H1 (cell line): Measurements from ENCODE around the gene TYSND1. TPM values are rescaled to one million over a fixed set of nuclear protein-coding genes. Genes with fewer than 3 reads are reported as not detected.
"Not testable (repeated sequence)": the region's sequence is repeated elsewhere in the genome, so short reads cannot be mapped to it uniquely, and the experiment has no call there.

ENCODE experiments used
- CTCF ChIA-PET: fragments of 300-600 bp; sonication (Branson Sonifier 250); formaldehyde crosslinking; loops from one replicate; lab custom pipeline; 2021; ENCODE audit not compliant: partially characterized antibody; lab: Charles Lee
- POLR2A ChIA-PET: fragments of 300-600 bp; sonication (Branson Sonifier 250); formaldehyde crosslinking; loops from one replicate; lab custom pipeline; 2021; ENCODE audit warnings: inconsistent platforms; ENCODE audit not compliant: partially characterized antibody; lab: Charles Lee
- DNase-seq, 2 experiments: peaks; one replicate each; pipeline versions ENCODE4 v3.0.0 to v3.0.0-alpha.2; 2010 to 2022; ENCODE audit warnings: low spot score in 2 of 2, low read depth in 1 of 2, mixed read lengths in 1 of 2
- FAIRE-seq: peaks from 2 replicates; lab custom pipeline; 2011; peaks lifted over from hg19 to GRCh38; lab: Jason Lieb, UNC
- H2AFZ ChIP-seq: 2 replicates; pipeline ENCODE4 v1.8.1; 2012; ENCODE audit warnings: low read length, inconsistent platforms
- H2AK5ac ChIP-seq: 2 replicates; pipeline ENCODE4 v1.6.1; 2013; ENCODE audit warnings: low read depth, low read length
- H2BK120ac ChIP-seq: replicated peaks from 2 replicates; pipeline ENCODE3; 2013; ENCODE audit warnings: low read depth, low read length, inconsistent platforms
- H2BK12ac ChIP-seq: 2 replicates; pipeline ENCODE4 v1.6.1; 2013; ENCODE audit warnings: low read depth, low read length
- H2BK15ac ChIP-seq: 2 replicates; pipeline ENCODE4 v1.6.1; 2013; ENCODE audit warnings: low read length
- H2BK20ac ChIP-seq: 2 replicates; pipeline ENCODE4 v1.6.1; 2013; ENCODE audit warnings: low read length
- H2BK5ac ChIP-seq: 2 replicates; pipeline ENCODE4 v1.6.1; 2013; ENCODE audit warnings: low read depth, low read length
- H3K14ac ChIP-seq: 2 replicates; pipeline ENCODE4 v1.6.1; 2013; ENCODE audit warnings: inconsistent platforms; ENCODE audit not compliant: insufficient read length
- H3K18ac ChIP-seq: 2 replicates; pipeline ENCODE4 v1.6.1; 2013; ENCODE audit warnings: low read length; ENCODE audit errors: extremely low read depth
- H3K23ac ChIP-seq: 2 replicates; pipeline ENCODE4 v1.6.1; 2013; ENCODE audit warnings: inconsistent platforms; ENCODE audit not compliant: insufficient read length
- H3K23me2 ChIP-seq: 2 replicates; pipeline ENCODE4 v1.6.1; 2013; ENCODE audit warnings: low read depth, low read length
- H3K27ac ChIP-seq: 2 replicates; pipeline ENCODE4 v1.6.1; 2011; ENCODE audit warnings: low read depth, low read length, inconsistent platforms
- H3K27me3 ChIP-seq, 4 experiments: replicated peaks in 1 of 4; 1 replicate in 1 of 4; 2 replicates in 3 of 4; pipeline versions ENCODE4 v1.6.1 to v1.8.1; 2011 to 2013; ENCODE audit warnings: low read length in 3 of 4, mild to moderate bottlenecking in 3 of 4, inconsistent platforms in 2 of 4, mixed read lengths in 2 of 4, moderate library complexity in 1 of 4; ENCODE audit not compliant: control insufficient read depth in 3 of 4, insufficient read depth in 3 of 4; ENCODE audit errors: extremely low read depth in 1 of 4
- H3K36me3 ChIP-seq, 4 experiments: 2 replicates each; pipeline versions ENCODE4 v1.6.1 to v1.8.1; 2011 to 2013; ENCODE audit warnings: mild to moderate bottlenecking in 4 of 4, low read length in 3 of 4, moderate library complexity in 2 of 4, control low read depth in 1 of 4, inconsistent platforms in 1 of 4; ENCODE audit not compliant: insufficient read depth in 4 of 4, control insufficient read depth in 2 of 4
- H3K4ac ChIP-seq: replicated peaks from 2 replicates; pipeline ENCODE3; 2013; ENCODE audit warnings: low read length, low read depth, mixed read lengths, inconsistent platforms; ENCODE audit not compliant: insufficient read length
- H3K4me1 ChIP-seq, 4 experiments: replicated peaks in 1 of 4; 1 replicate in 1 of 4; 2 replicates in 3 of 4; pipeline versions ENCODE4 v1.6.1 to v1.8.1; 2011 to 2013; ENCODE audit warnings: low read length in 3 of 4, inconsistent platforms in 2 of 4, mixed read lengths in 1 of 4; ENCODE audit not compliant: insufficient read depth in 4 of 4, control insufficient read depth in 3 of 4
- H3K4me2 ChIP-seq, 2 experiments: 2 replicates each; pipeline versions ENCODE4 v1.6.1 to v1.8.1; 2011 to 2013; ENCODE audit warnings: low read depth in 2 of 2, low read length in 2 of 2, control low read depth in 1 of 2, inconsistent platforms in 1 of 2, mild to moderate bottlenecking in 1 of 2; ENCODE audit not compliant: insufficient read depth in 1 of 2
- H3K4me3 ChIP-seq, 4 experiments: fragments of 200-600, 300-600 bp in 1 of 4; sonication (generic), shearing (Covaris generic), sonication (Bioruptor Twin) in 1 of 4; 2 replicates each; pipeline versions ENCODE4 v1.5.1 to v1.8.1; 2011 to 2016; ENCODE audit warnings: low read length in 4 of 4, low read depth in 3 of 4, control low read depth in 2 of 4, inconsistent platforms in 2 of 4, mild to moderate bottlenecking in 2 of 4, mixed read lengths in 1 of 4, moderate library complexity in 1 of 4; ENCODE audit not compliant: insufficient read depth in 2 of 4; ENCODE audit errors: extremely low read depth in 1 of 4
- H3K56ac ChIP-seq: replicated peaks from 2 replicates; pipeline ENCODE3; 2013; ENCODE audit warnings: low read depth, mild to moderate bottlenecking, mixed read lengths, low read length, inconsistent platforms; ENCODE audit not compliant: insufficient read length
- H3K79me1 ChIP-seq: 2 replicates; pipeline ENCODE4 v1.6.1; 2013; ENCODE audit warnings: low read depth, low read length, control low read depth
- H3K79me2 ChIP-seq, 2 experiments: 2 replicates each; pipeline versions ENCODE4 v1.6.1 to v1.8.1; 2012 to 2013; ENCODE audit warnings: low read length in 2 of 2, mild to moderate bottlenecking in 2 of 2, inconsistent platforms in 1 of 2; ENCODE audit not compliant: insufficient read depth in 2 of 2, control insufficient read depth in 1 of 2
- H3K9ac ChIP-seq, 4 experiments: replicated peaks in 1 of 4; 1 replicate in 1 of 4; 2 replicates in 3 of 4; pipeline versions ENCODE4 v1.6.1 to v1.8.1; 2011 to 2013; ENCODE audit warnings: low read depth in 3 of 4, low read length in 3 of 4, control low read depth in 2 of 4, mild to moderate bottlenecking in 2 of 4, moderate library complexity in 2 of 4, inconsistent platforms in 1 of 4; ENCODE audit errors: extremely low read depth in 1 of 4
- H3K9me3 ChIP-seq, 2 experiments: 2 replicates each; pipeline versions ENCODE4 v1.6.1 to v1.8.1; 2012 to 2013; ENCODE audit warnings: mild to moderate bottlenecking in 2 of 2, moderate library complexity in 2 of 2, control low read depth in 1 of 2, inconsistent platforms in 1 of 2, low read depth in 1 of 2, low read length in 1 of 2, mixed read lengths in 1 of 2; ENCODE audit not compliant: insufficient read depth in 2 of 2
- H4K20me1 ChIP-seq, 2 experiments: replicated peaks in 1 of 2; 2 replicates each; pipeline versions ENCODE3 to v1.8.1; 2011 to 2013; ENCODE audit warnings: inconsistent platforms in 2 of 2, low read length in 2 of 2, mild to moderate bottlenecking in 1 of 2; ENCODE audit not compliant: insufficient read depth in 2 of 2, control insufficient read depth in 1 of 2
- H4K5ac ChIP-seq: 2 replicates; pipeline ENCODE4 v1.6.1; 2013; ENCODE audit warnings: low read length, low read depth, mixed read lengths, inconsistent platforms; ENCODE audit not compliant: insufficient read length
- H4K8ac ChIP-seq: 2 replicates; pipeline ENCODE4 v1.8.0; 2013; ENCODE audit warnings: mild to moderate bottlenecking, moderate library complexity, low read length, inconsistent platforms; ENCODE audit not compliant: insufficient read depth; ENCODE audit errors: extremely low read depth
- H4K91ac ChIP-seq: replicated peaks from 2 replicates; pipeline ENCODE3; 2013; ENCODE audit warnings: low read length, mixed read lengths, inconsistent platforms; ENCODE audit not compliant: insufficient read length
- WGBS, 2 experiments: shearing (Covaris generic) in 1 of 2; methylation state at CpG; one replicate each; pipeline versions ENCODE4 v1.1.6 to v1.1.7; 2013 to 2015; ENCODE audit warnings: low lambda C conversion rate in 2 of 2, mixed read lengths in 2 of 2, inconsistent platforms in 1 of 2, low coverage in 1 of 2, missing lambda C conversion rate in 1 of 2; ENCODE audit not compliant: insufficient replicate concordance in 2 of 2, insufficient coverage in 1 of 2, insufficient read length in 1 of 2; ENCODE audit errors: extremely low coverage in 1 of 2, missing lambda C conversion rate in 1 of 2; 5-methylcytosine and 5-hydroxymethylcytosine counted together
- polyA plus RNA-seq, 7 experiments: library from polyadenylated mRNA; depleted of rRNA in 3 of 7; stranded (reverse) in 5 of 7; unstranded in 2 of 7; fragments of >200 nt in 5 of 7; fragments of 200-250 nt in 2 of 7; gene quantifications; 1 replicate in 5 of 7; 2 replicates in 1 of 7; 4 replicates in 1 of 7; pipeline versions ENCODE4 v1.2.1 to v1.2.3, GENCODE V29; 2011 to 2013; ENCODE audit warnings: missing spikeins in 2 of 7, mixed read lengths in 2 of 7
- total RNA-seq: library from RNA; stranded (reverse); fragmentation: NEBNext Ultra II Directional; extraction: Animal tissue kit (Norgen Biotek cat#: 25700); gene quantifications from 2 replicates; pipeline ENCODE4 v1.2.1, GENCODE V29; 2021

Gene TYSND1
- total and polyA plus RNA-seq, 2 of the 8 experiments (the other 6 are each of a cell fraction or from before 2014, with no cell fraction given), result 11.9 to 15.0 TPM

DNA sequence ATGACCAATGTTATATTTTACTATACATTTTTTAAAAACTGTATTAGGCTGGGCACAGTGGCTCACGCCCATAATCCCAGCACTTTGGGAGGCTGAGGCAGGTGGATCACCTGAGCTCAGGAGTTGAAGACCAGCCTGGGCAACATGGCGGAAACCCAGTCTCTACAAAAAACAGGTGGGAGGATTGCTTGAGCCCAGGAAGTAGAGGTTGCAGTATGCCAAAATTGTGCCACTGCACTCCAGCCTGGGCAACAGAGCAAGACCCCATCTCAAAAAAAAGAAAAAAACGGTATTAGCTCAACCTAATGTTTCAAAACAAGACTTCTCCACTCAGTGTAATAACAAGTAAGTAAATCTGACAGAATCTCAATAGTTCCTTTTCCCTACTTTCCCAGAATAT, 12.9 kb upstream of the TYSND1 start:
- H3K27me3 ChIP-seq, H2AFZ ChIP-seq, H2BK15ac ChIP-seq, H2AK5ac ChIP-seq, H4K91ac ChIP-seq, H2BK20ac ChIP-seq, H2BK120ac ChIP-seq, H3K18ac ChIP-seq, H3K56ac ChIP-seq, FAIRE-seq, H2BK12ac ChIP-seq, H3K27ac ChIP-seq, H3K4me1 ChIP-seq, H3K4ac ChIP-seq, H3K4me2 ChIP-seq, H4K5ac ChIP-seq, DNase-seq, H3K14ac ChIP-seq, H3K23me2 ChIP-seq, H3K4me3 ChIP-seq, H3K9me3 ChIP-seq, H4K8ac ChIP-seq, H3K9ac ChIP-seq, H3K79me1 ChIP-seq, H3K23ac ChIP-seq, H2BK5ac ChIP-seq: not testable (repeated sequence)
- H3K36me3 ChIP-seq, result peaks cover 2 to 51% (median 16%) of the 10 kb centered on the region in 4 experiments; a peak in 6 of 8 replicates
- CTCF ChIA-PET, result interaction anchor here (0.9 to 3.7 kb wide), 2 partner anchors 13 to 205 kb away, joined by 3 to 25 read pairs; partner anchors contain the start of gene TYSND1
- peaks cover 10 to 40% of the 10 kb centered on the region in 2 experiments for H3K79me2 ChIP-seq
- 63% methylated on average over 3 of the region's 3 CpGs; no CpG with 5 or more reads in 1 of the 2 experiments for WGBS, 2 experiments
- POLR2A ChIA-PET, result interaction anchor here (1.6 kb wide), 1 partner anchor 11 kb away, joined by 5 read pairs; the partner anchor contains the start of gene SAR1A
- H4K20me1 ChIP-seq, result peaks cover 9 to 15% of the 10 kb centered on the region in 2 experiments
